ENCODE results near the gene RPEL1.

DNA sequence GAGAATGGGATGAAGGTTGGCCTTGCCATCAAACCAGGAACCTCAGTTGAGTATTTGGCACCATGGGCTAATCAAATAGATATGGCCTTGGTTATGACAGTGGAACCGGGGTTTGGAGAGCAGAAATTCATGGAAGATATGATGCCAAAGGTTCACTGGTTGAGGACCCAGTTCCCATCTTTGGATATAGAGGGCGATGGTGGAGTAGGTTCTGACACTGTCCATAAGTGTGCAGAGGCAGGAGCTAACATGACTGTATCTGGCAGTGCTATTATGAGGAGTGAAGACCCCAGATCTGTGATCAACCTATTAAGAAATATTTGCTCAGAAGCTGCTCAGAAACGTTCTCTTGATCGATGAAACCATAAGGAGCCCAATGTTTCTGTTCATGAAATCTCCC lies 637 bp downstream of the RPEL1 start:
- TF ChIP-seq CTCF (IDR thresholded peaks at IDR 0.05) (no peak), EZH2 (IDR thresholded peaks at IDR 0.05; ENCODE audit: borderline replicate concordance, insufficient read depth, low read depth, low read length, poor library complexity, severe bottlenecking) (no peak)
